ENCODE data around the gene GDI2.

GDI2 gene

GRCh38 chr10:5742116-5742515, 71.1 kb downstream of the GDI2 start:
- no peak for DNase-seq (ENCODE audit: low read depth in 2 of 2)

DNA sequence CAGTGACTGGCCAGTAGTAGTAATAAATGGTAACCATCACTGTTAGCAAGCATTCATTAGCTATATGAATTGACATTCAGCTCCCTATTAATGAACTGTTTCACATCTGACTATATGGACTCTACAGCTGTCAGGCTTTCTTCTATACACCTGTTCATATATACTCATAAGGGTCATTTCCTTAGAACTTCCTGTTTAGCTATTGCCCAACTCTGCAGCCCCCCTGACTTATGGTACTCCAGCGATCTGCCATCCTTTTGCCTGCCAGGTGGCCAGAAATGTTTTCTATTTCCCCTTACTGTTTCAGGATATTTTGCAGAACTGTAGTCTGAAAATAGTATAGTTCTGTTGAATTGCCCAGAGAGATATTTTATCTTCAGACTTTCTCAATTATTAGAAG, 72.0 kb downstream of the GDI2 start:
- DNase-seq (ENCODE audit: low read depth in 2 of 2): no peak

- DNase-seq (ENCODE audit: low read depth in 2 of 2): no peak
Observed at GRCh38 chr10:5738427-5738826, 74.8 kb downstream of the GDI2 start.

- no peak for DNase-seq (ENCODE audit: low read depth in 2 of 2)
Observed at GRCh38 chr10:5737352-5737751, 75.9 kb downstream of the GDI2 start.

GRCh38 chr10:5736591-5736990, 76.6 kb downstream of the GDI2 start:
- DNase-seq (ENCODE audit: low read depth in 2 of 2): no peak

DNA sequence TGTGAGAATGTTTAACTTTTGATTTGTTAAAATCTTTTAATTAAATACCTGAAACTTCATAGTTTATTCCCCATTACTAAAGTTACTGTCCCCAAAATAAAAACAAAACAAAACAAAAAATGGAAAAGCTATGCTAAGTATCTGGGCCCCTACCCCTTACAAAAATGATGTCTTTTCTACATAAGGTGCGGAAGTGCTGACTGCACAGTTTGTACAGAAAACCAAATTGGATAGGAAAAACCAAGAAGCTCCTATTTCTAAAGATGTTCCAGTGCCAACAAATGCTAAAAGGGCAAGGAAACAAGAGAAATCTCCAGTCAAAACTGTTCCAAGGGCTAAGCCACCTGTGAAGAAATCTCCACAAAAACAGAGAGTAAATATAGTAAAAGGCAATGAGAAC, 78.1 kb downstream of the GDI2 start:
- DNase-seq (ENCODE audit: low read depth in 2 of 2): no peak

DNA sequence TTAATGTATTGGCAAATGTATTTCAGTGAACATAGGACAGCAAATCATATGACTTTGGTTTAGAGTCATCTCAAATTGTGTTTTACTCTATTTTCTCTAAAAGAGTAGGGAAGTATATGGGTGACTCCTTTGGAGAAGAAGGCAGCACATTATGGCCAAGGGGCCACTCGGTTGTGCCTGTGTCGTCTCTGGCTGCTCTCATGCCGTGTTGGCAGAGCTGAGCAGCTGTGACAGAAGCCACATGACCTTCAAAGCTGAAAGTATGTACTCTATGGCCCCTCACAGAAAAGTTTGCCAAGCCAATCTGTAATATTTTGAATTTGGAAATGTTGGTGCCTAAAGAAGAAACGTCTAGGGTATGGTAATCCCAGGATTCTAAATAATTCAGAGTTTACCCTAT, 81.1 kb downstream of the GDI2 start:
- DNase-seq (ENCODE audit: low read depth in 2 of 2): no peak

GRCh38 chr10:5731559-5731958, 81.7 kb downstream of the GDI2 start:
- no peak for DNase-seq (ENCODE audit: low read depth in 2 of 2)

- DNase-seq (ENCODE audit: low read depth in 2 of 2): no peak
Observed at GRCh38 chr10:5730766-5731165, 82.5 kb downstream of the GDI2 start.

DNA sequence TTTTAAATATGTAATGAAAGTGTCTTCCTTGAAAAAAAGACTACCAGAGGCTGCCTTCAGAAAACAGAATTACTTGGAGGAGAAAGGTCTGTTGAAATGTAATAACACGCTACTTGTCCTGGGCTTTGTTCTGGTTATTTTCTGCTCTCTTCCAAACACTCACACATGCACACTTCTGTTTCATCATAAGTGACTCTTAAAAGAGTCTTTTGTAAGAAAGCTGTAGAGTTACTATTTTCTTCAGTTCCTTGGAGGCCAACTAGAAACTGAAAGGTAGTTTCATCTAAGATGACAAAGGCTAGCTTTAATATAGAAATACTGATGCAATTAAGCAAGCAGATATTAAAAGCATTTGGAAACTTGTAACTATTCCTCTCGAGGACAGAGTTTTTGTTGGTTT, 89.5 kb downstream of the GDI2 start:
- no peak for DNase-seq (ENCODE audit: low read depth in 2 of 2)

- DNase-seq (ENCODE audit: low read depth in 2 of 2): no peak
Observed at GRCh38 chr10:5720182-5720581, 93.1 kb downstream of the GDI2 start.

DNA sequence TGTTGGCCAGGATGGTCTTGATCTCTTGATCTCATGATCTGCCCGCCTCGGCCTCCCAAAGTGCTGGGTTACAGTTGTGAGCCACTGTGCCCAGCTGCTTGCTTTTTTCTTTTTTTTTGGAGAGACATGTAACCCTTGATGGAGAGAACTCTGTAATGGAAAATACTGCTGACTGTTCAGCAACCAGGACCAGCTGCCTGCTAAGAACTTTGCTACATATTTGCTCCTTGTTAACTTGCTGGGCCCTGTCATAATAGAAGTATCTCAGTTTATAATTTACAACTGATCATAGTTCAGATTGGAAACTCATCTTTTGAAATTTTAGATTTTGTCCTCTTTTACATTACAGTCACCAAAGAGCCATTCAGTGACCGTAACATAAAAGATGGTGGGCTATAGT, 93.7 kb downstream of the GDI2 start:
- DNase-seq (ENCODE audit: low read depth in 2 of 2): no peak

Data from activated CD4-positive, alpha-beta T cell treated with anti-CD3 and anti-CD28 coated beads for 24 hours (primary cell).